ENCODE data around the gene ATP1B3. TPM values are rescaled to one million over a fixed set of nuclear protein-coding genes. Genes with fewer than 3 reads are reported as not detected.

ATP1B3 gene
- total RNA-seq, 2 donors from 2014 or later: 182 to 194 TPM

GRCh38 chr3:141941093-141941492 lies 64.7 kb downstream of the ATP1B3 start:
- Histone ChIP-seq H3K9ac (ENCODE audit: extremely low read depth, low read length, poor library complexity, severe bottlenecking) (no peak overlapping the region), H3K27ac (ENCODE audit: low read depth, low read length) (no peak overlapping the region), H3K27me3 (ENCODE audit: control insufficient read depth, insufficient read depth, low read length, poor library complexity, severe bottlenecking) (no peaks in the 10 kb centered on the region), H3K4me3 (ENCODE audit: low read length) (no peak overlapping the region), H3K9me3 (ENCODE audit: control insufficient read depth, low read length) (no peaks in the 10 kb centered on the region), H3K4me1 (ENCODE audit: control insufficient read depth, insufficient read depth, low read length) (peaks cover 3% of the 10 kb centered on the region), H3K36me3 (ENCODE audit: control insufficient read depth, insufficient read depth, low read length) (no peaks in the 10 kb centered on the region)
- Mint-ChIP-seq H3K9me3 (no peaks in the 10 kb centered on the region), H3K27ac (peak overlapping the region; percentile 30), H3K27me3 (ENCODE audit: insufficient read depth) (no peaks in the 10 kb centered on the region), H3K4me1 (peaks cover 15% of the 10 kb centered on the region), H3K36me3 (ENCODE audit: low read depth) (no peaks in the 10 kb centered on the region), H3K4me3 (no peak overlapping the region)
- DNase-seq: no peak
- 89 to 91% methylated on average over 7 to 8 of the region's 8 CpGs for WGBS, 2 experiments (ENCODE audit: insufficient coverage in 1 of 2, insufficient read length in 1 of 2)
- TF ChIP-seq, protein P1, sequence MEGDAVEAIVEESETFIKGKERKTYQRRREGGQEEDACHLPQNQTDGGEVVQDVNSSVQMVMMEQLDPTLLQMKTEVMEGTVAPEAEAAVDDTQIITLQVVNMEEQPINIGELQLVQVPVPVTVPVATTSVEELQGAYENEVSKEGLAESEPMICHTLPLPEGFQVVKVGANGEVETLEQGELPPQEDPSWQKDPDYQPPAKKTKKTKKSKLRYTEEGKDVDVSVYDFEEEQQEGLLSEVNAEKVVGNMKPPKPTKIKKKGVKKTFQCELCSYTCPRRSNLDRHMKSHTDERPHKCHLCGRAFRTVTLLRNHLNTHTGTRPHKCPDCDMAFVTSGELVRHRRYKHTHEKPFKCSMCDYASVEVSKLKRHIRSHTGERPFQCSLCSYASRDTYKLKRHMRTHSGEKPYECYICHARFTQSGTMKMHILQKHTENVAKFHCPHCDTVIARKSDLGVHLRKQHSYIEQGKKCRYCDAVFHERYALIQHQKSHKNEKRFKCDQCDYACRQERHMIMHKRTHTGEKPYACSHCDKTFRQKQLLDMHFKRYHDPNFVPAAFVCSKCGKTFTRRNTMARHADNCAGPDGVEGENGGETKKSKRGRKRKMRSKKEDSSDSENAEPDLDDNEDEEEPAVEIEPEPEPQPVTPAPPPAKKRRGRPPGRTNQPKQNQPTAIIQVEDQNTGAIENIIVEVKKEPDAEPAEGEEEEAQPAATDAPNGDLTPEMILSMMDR (conservative IDR thresholded peaks at IDR 0.05): no peak

DNA sequence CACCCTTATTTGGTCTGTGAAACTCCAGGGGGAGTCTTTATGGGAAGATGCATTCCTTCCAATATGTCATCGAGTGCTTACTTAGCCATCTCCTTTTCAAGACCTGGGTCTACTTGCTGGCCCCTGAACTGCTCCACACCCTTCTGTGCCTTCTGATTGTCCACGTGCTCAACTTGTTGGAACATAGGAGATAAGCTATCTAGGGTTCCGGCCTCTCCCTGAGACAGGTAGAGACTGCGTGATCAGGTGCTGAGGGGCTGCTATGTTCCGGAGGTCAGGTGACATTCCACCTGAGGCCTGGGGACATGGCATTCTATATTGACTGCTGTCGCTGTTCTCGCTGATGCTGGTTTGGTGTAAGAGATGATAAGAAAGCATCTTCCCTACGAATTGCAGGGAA lies 65.6 kb downstream of the ATP1B3 start:
- peaks cover 15% of the 10 kb centered on the region for H3K4me1 Mint-ChIP-seq
- Histone ChIP-seq H3K27me3 (ENCODE audit: control insufficient read depth, insufficient read depth, low read length, poor library complexity, severe bottlenecking) (no peaks in the 10 kb centered on the region), H3K9me3 (ENCODE audit: control insufficient read depth, low read length) (no peaks in the 10 kb centered on the region), H3K9ac (ENCODE audit: extremely low read depth, low read length, poor library complexity, severe bottlenecking) (no peak overlapping the region), H3K27ac (ENCODE audit: low read depth, low read length) (no peak overlapping the region), H3K36me3 (ENCODE audit: control insufficient read depth, insufficient read depth, low read length) (no peaks in the 10 kb centered on the region), H3K4me1 (ENCODE audit: control insufficient read depth, insufficient read depth, low read length) (peaks cover 3% of the 10 kb centered on the region), H3K4me3 (ENCODE audit: low read length) (no peak overlapping the region)
- no peak for DNase-seq
- TF ChIP-seq, protein P1 (conservative IDR thresholded peaks at IDR 0.05): no peak
- H3K36me3 Mint-ChIP-seq (ENCODE audit: low read depth): no peaks in the 10 kb centered on the region
- H3K27ac Mint-ChIP-seq: no peak overlapping the region
- WGBS, 2 experiments (ENCODE audit: insufficient coverage in 1 of 2, insufficient read length in 1 of 2): 96 to 97% methylated on average over 5 to 8 of the region's 8 CpGs
- H3K27me3 Mint-ChIP-seq (ENCODE audit: insufficient read depth): no peaks in the 10 kb centered on the region
- no peaks in the 10 kb centered on the region for H3K9me3 Mint-ChIP-seq
- H3K4me3 Mint-ChIP-seq: no peak overlapping the region

DNA sequence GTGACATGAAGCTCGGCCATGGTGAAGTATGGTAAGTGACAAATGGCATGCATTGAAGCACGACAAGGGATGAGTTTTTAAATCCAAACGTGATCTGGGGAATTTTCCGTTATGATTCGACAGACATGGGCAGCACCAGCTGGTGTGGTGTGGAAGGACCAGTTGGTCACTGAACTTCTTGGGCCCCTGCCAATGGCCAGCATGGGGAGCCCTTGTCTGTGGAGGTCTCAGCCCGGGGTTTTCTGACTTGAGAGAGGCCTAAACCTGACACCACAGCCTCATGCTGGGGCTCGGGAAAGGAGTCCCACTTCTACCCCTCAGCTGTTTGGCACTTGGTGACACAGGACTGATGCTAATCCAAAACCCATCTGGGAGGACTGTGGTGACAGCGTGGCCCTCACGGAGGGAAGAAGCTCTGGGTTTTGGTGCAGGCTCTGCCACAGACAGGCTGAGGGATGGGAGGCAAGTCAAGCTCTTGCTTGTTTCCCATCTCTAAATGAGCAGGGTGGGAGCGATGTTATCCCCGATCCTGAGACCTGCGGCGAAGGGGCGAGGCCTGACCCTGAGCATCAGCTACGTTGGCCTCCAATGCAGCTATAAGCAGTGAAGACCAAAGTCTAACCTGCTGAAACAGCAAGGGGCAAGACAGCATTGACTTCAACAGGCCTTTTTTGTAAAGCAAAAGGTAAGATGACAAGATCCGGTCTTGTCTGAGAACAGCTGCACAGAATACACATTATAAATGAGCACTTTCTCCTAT lies 69.5 kb downstream of the ATP1B3 start:
- Histone ChIP-seq H3K4me1 (ENCODE audit: control insufficient read depth, insufficient read depth, low read length) (peaks cover 3% of the 10 kb centered on the region), H3K27me3 (ENCODE audit: control insufficient read depth, insufficient read depth, low read length, poor library complexity, severe bottlenecking) (no peaks in the 10 kb centered on the region), H3K36me3 (ENCODE audit: control insufficient read depth, insufficient read depth, low read length) (no peaks in the 10 kb centered on the region), H3K9ac (ENCODE audit: extremely low read depth, low read length, poor library complexity, severe bottlenecking) (no peak overlapping the region), H3K4me3 (ENCODE audit: low read length) (no peak overlapping the region), H3K9me3 (ENCODE audit: control insufficient read depth, low read length) (no peaks in the 10 kb centered on the region), H3K27ac (ENCODE audit: low read depth, low read length) (no peak overlapping the region)
- Mint-ChIP-seq H3K36me3 (ENCODE audit: low read depth) (peaks cover 7% of the 10 kb centered on the region), H3K9me3 (no peaks in the 10 kb centered on the region), H3K27me3 (ENCODE audit: insufficient read depth) (no peaks in the 10 kb centered on the region), H3K4me1 (peaks cover 9% of the 10 kb centered on the region), H3K27ac (no peak overlapping the region), H3K4me3 (no peak overlapping the region)
- WGBS, 2 experiments (ENCODE audit: insufficient coverage in 1 of 2, insufficient read length in 1 of 2): 90 to 91% methylated on average over 15 to 16 of the region's 16 CpGs
- DNase-seq: no peak
- TF ChIP-seq, protein P1 (conservative IDR thresholded peaks at IDR 0.05): no peak

Measured in endodermal cell (in vitro differentiated cells).